GM12801 (cell line): ENCODE results near the gene TAF11L2.
"Not testable (repeated sequence)": the region's sequence is repeated elsewhere in the genome, so short reads cannot be mapped to it uniquely, and the experiment has no call there.

ENCODE experiments used
- TF ChIP-seq, protein P1 (sequence below): IDR thresholded peaks from one replicate; pipeline ENCODE4 v1.5.1; 2011; ENCODE audit warnings: control low read depth; ENCODE audit not compliant: insufficient read length; ENCODE audit errors: extremely low read depth

The TAF11L2 gene

DNA sequence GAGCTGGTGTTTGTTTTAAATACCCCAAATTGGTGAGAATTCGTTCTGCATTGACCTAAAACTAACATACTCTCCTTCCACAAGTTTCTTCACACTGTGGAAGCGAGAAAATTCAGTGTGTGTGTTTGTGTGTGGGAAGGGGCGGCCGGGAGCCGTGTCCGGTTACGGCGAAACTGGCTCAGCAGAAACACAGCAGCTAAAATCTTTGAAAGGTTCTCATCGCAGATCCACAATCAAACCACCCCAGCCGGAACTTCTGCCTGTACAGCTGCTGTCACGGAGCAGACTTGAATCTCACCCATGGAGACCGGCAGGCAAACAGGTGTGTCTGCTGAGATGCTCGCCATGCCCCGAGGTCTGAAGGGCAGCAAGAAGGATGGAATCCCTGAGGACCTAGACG is 20.0 kb downstream of the TAF11L2 start, which contains the start of gene TAF11L3:
TAF11L3 (plus strand) TSS at position 301 of the 400 bp plus-strand sequence.
- TF ChIP-seq, protein P1, sequence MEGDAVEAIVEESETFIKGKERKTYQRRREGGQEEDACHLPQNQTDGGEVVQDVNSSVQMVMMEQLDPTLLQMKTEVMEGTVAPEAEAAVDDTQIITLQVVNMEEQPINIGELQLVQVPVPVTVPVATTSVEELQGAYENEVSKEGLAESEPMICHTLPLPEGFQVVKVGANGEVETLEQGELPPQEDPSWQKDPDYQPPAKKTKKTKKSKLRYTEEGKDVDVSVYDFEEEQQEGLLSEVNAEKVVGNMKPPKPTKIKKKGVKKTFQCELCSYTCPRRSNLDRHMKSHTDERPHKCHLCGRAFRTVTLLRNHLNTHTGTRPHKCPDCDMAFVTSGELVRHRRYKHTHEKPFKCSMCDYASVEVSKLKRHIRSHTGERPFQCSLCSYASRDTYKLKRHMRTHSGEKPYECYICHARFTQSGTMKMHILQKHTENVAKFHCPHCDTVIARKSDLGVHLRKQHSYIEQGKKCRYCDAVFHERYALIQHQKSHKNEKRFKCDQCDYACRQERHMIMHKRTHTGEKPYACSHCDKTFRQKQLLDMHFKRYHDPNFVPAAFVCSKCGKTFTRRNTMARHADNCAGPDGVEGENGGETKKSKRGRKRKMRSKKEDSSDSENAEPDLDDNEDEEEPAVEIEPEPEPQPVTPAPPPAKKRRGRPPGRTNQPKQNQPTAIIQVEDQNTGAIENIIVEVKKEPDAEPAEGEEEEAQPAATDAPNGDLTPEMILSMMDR, result not testable (repeated sequence)

DNA sequence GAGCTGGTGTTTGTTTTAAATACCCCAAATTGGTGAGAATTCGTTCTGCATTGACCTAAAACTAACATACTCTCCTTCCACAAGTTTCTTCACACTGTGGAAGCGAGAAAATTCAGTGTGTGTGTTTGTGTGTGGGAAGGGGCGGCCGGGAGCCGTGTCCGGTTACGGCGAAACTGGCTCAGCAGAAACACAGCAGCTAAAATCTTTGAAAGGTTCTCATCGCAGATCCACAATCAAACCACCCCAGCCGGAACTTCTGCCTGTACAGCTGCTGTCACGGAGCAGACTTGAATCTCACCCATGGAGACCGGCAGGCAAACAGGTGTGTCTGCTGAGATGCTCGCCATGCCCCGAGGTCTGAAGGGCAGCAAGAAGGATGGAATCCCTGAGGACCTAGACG is 23.5 kb downstream of the TAF11L2 start, which contains the start of gene TAF11L4:
TAF11L4 (plus strand) TSS at position 301 of the 400 bp plus-strand sequence.
- TF ChIP-seq, protein P1, result not testable (repeated sequence)

DNA sequence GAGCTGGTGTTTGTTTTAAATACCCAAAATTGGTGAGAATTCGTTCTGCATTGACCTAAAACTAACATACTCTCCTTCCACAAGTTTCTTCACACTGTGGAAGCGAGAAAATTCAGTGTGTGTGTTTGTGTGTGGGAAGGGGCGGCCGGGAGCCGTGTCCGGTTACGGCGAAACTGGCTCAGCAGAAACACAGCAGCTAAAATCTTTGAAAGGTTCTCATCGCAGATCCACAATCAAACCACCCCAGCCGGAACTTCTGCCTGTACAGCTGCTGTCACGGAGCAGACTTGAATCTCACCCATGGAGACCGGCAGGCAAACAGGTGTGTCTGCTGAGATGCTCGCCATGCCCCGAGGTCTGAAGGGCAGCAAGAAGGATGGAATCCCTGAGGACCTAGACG is 26.9 kb downstream of the TAF11L2 start, which contains the start of gene TAF11L5:
TAF11L5 (plus strand) TSS at position 301 of the 400 bp plus-strand sequence.
- TF ChIP-seq, protein P1, result not testable (repeated sequence)

DNA sequence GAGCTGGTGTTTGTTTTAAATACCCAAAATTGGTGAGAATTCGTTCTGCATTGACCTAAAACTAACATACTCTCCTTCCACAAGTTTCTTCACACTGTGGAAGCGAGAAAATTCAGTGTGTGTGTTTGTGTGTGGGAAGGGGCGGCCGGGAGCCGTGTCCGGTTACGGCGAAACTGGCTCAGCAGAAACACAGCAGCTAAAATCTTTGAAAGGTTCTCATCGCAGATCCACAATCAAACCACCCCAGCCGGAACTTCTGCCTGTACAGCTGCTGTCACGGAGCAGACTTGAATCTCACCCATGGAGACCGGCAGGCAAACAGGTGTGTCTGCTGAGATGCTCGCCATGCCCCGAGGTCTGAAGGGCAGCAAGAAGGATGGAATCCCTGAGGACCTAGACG is 30.3 kb downstream of the TAF11L2 start, which contains the start of gene TAF11L6:
TAF11L6 (plus strand) TSS at position 301 of the 400 bp plus-strand sequence.
- TF ChIP-seq, protein P1, result not testable (repeated sequence)
